H1 (cell line): ENCODE results near the gene GUCY2F.

Source experiments
- CTCF ChIP-seq, 3 experiments: IDR thresholded peaks; 1 replicate in 2 of 3; 2 replicates in 1 of 3; pipeline versions ENCODE4 v1.5.1 to v1.6.1; 2011; ENCODE audit warnings: low read length in 3 of 3, mild to moderate bottlenecking in 3 of 3, inconsistent platforms in 2 of 3, low read depth in 1 of 3, moderate library complexity in 1 of 3; ENCODE audit not compliant: insufficient read depth in 1 of 3; ENCODE audit errors: control extremely low read depth in 1 of 3
- EP300 ChIP-seq, 2 experiments: IDR thresholded peaks; 1 replicate in 1 of 2; 2 replicates in 1 of 2; pipeline ENCODE4 v1.6.1; 2011 to 2012; ENCODE audit warnings: low read depth in 2 of 2, low read length in 2 of 2, mild to moderate bottlenecking in 2 of 2, borderline replicate concordance in 1 of 2, inconsistent platforms in 1 of 2, moderate library complexity in 1 of 2
- HDAC6 ChIP-seq: IDR thresholded peaks from one replicate; pipeline ENCODE4 v1.7.1; 2012; ENCODE audit warnings: low read depth, mild to moderate bottlenecking, inconsistent platforms, low read length, moderate library complexity
- POLR2A ChIP-seq, 2 experiments: IDR thresholded peaks; 1 replicate in 1 of 2; 2 replicates in 1 of 2; pipeline ENCODE4 v1.6.1; 2011; ENCODE audit warnings: low read depth in 2 of 2, low read length in 2 of 2, mild to moderate bottlenecking in 2 of 2; ENCODE audit errors: control extremely low read depth in 1 of 2
- RXRA ChIP-seq: IDR thresholded peaks from 2 replicates; pipeline ENCODE4 v1.6.1; 2011; ENCODE audit warnings: low read depth, mild to moderate bottlenecking, low read length, moderate library complexity; ENCODE audit not compliant: insufficient read depth

GRCh38 chrX:109475174-109475891 is 6.6 kb downstream of the GUCY2F start:
- TF ChIP-seq POLR2A (IDR thresholded peaks at IDR 0.05; ENCODE audit: control extremely low read depth in 1 of 2, low read depth in 2 of 2, low read length in 2 of 2) (no peak), CTCF (IDR thresholded peaks at IDR 0.05; ENCODE audit: control extremely low read depth in 1 of 3, insufficient read depth in 1 of 3, low read depth in 1 of 3, low read length in 3 of 3) (peak; percentile 54 to 73 (median 72)), EP300 (IDR thresholded peaks at IDR 0.05; ENCODE audit: borderline replicate concordance in 1 of 2, low read depth in 2 of 2, low read length in 2 of 2) (no peak), RXRA (no peak), HDAC6 (no peak)
